Activated naive CD4-positive, alpha-beta T cell treated with anti-CD3 and anti-CD28 coated beads, Interleukin-2, amount 50 U/mL, for 16 hours (primary cell): Measurements from ENCODE around the gene XPR1.

Experiments
- DNase-seq: peaks from one replicate; pipeline ENCODE4 v3.0.0-alpha.2; 2020

Gene XPR1

GRCh38 chr1:180896161-180896560 is 264.3 kb downstream of the XPR1 start:
- no peak for DNase-seq

- no peak for DNase-seq
These were observed 266.8 kb downstream of the XPR1 start for GRCh38 chr1:180898441-180899219.

- no peak for DNase-seq
These were observed 267.4 kb downstream of the XPR1 start for GRCh38 chr1:180899262-180899661.

- no peak for DNase-seq
These were observed 269.5 kb downstream of the XPR1 start for GRCh38 chr1:180901076-180901990.

- no peak for DNase-seq
These were observed 270.7 kb downstream of the XPR1 start for GRCh38 chr1:180902541-180902940.

- DNase-seq, result no peak
These were observed 274.1 kb downstream of the XPR1 start for GRCh38 chr1:180905927-180906326.

GRCh38 chr1:180906511-180906910 is 274.7 kb downstream of the XPR1 start:
- DNase-seq, result no peak

GRCh38 chr1:180907313-180908055 is 275.7 kb downstream of the XPR1 start:
- DNase-seq, result no peak

GRCh38 chr1:180908074-180908765 is 276.4 kb downstream of the XPR1 start:
- no peak for DNase-seq

GRCh38 chr1:180909005-180909414 is 277.2 kb downstream of the XPR1 start:
- no peak for DNase-seq

- DNase-seq, result no peak
These were observed 277.7 kb downstream of the XPR1 start for GRCh38 chr1:180909462-180909976.

- no peak for DNase-seq
These were observed 279.9 kb downstream of the XPR1 start for GRCh38 chr1:180911640-180912191.

GRCh38 chr1:180912211-180912800 is 280.5 kb downstream of the XPR1 start:
- DNase-seq, result no peak

- DNase-seq, result no peak
These were observed 281.2 kb downstream of the XPR1 start, which contains the start of gene KIAA1614 for GRCh38 chr1:180912801-180913565. Gene KIAA1614, plus strand, starts transcription at chr1:180912897. Its CDS starts 347 bp downstream, at chr1:180913244.

- DNase-seq, result no peak
These were observed 283.7 kb downstream of the XPR1 start for GRCh38 chr1:180915426-180915965.

GRCh38 chr1:180916012-180916770 is 284.4 kb downstream of the XPR1 start:
- DNase-seq, result no peak

GRCh38 chr1:180916771-180917170 is 284.9 kb downstream of the XPR1 start:
- no peak for DNase-seq

GRCh38 chr1:180917306-180918065 is 285.7 kb downstream of the XPR1 start:
- DNase-seq, result no peak

GRCh38 chr1:180918519-180918918 is 286.7 kb downstream of the XPR1 start:
- no peak for DNase-seq
